IPS DF 19.7 (cell line): ENCODE data around the gene OR52N2.

Experiments used
- DNase-seq: peaks from one replicate; pipeline ENCODE4 v3.0.0-alpha.2; 2013; ENCODE audit warnings: low read depth, low spot score

OR52N2 gene

GRCh38 chr11:5808500-5809121 is at the start of gene OR52N2:
Gene OR52N2, plus strand, starts transcription at chr11:5808924. Its CDS starts 11,412 bp downstream, at chr11:5820336.
- DNase-seq, result no peak

DNA sequence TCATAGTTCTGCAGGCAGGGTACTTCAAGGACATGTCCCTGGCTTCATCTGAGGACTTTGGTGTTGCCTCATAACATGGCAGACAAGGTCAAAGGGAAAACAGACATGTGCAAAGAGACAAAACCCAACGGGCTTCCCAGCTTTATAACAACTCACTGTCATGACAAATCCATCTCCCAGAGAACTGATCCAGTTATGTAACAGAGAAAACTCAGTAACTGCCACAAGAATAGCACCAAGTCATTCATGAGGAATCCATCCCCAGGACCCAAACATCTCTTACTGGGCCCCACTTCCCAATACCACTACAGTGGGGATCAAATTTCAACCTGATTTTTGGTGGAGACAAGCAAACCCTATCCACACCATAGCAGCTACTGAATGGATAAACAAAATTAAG is 41.7 kb upstream of the OR52N2 start:
- no peak for DNase-seq

DNA sequence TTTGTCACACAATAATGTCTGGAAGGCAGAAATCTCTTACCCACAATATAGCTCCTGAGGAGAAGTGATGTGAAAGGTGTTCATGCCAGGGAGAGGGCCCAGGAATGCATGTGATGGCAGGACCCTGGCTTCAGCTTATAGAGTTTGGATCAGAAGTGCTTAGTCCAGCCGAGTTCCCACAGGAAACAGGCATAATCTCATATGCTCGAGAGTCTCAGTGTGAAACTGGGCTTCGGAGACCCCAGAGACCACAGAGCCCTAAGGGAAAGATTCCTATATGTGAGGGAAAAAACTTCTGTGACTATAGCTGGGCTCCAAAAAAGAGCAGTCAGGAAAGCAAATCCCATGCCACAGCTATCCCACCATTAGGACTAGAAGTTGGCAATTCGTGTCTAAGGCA is 25.5 kb upstream of the OR52N2 start, which contains the start of gene OR52N5:
OR52N5 (minus strand) TSS at position 101 of the 400 bp plus-strand sequence. CDS start 4,721 bp downstream, outside the sequence.
- no peak for DNase-seq

DNA sequence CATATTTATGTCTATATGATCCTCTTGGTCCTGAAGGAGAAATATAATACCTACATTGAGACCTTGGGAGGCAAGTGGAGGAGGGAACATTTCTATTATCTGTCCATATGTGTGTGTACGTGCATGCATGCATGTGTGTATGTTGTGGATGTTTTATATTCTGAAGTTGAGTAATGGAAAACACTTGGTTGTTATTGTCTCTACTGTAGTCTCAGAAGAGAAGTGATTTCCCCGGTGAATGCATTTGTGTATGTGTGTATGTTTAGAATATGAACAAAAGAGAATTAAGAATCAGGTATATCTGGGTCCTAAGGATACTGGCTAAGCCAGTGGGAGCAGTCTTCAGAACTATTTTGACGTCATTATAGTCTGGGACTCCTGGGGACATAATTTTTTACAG is 17.6 kb upstream of the OR52N2 start, which contains the start of gene OR52N1:
OR52N1 (minus strand) TSS at position 101 of the 400 bp plus-strand sequence. CDS start 2,449 bp downstream, outside the sequence.
- DNase-seq, result no peak

- DNase-seq, result no peak
Measured at GRCh38 chr11:5796541-5796940, 12.2 kb upstream of the OR52N2 start.

GRCh38 chr11:5803982-5804381 is 4.7 kb upstream of the OR52N2 start:
- no peak for DNase-seq

GRCh38 chr11:5807580-5807979 is 1.1 kb upstream of the OR52N2 start:
- DNase-seq, result no peak

GRCh38 chr11:5809122-5809519 is 397 bp downstream of the OR52N2 start:
- DNase-seq, result no peak

GRCh38 chr11:5809905-5810795 is 1.4 kb downstream of the OR52N2 start:
- no peak for DNase-seq

DNA sequence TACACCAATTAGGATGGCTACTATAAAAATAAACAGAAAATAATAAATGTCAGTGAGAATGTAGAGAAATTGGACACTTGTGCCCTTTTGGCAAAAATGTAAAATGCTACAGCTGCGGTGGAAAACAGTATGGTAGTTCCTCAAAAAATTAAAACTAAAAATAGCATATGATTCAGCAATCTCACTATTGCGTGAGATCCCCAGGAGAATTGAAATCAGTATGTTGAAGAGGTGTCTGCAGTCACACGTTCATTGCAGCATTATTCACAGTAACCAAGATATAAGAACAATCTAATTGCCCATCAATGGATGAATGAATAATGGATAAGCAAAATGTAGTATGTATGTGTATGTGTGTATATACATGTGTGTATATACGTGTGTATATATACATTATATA is 6.8 kb downstream of the OR52N2 start:
- DNase-seq, result no peak

- no peak for DNase-seq
Measured at GRCh38 chr11:5818245-5818886, 9.6 kb downstream of the OR52N2 start.

DNA sequence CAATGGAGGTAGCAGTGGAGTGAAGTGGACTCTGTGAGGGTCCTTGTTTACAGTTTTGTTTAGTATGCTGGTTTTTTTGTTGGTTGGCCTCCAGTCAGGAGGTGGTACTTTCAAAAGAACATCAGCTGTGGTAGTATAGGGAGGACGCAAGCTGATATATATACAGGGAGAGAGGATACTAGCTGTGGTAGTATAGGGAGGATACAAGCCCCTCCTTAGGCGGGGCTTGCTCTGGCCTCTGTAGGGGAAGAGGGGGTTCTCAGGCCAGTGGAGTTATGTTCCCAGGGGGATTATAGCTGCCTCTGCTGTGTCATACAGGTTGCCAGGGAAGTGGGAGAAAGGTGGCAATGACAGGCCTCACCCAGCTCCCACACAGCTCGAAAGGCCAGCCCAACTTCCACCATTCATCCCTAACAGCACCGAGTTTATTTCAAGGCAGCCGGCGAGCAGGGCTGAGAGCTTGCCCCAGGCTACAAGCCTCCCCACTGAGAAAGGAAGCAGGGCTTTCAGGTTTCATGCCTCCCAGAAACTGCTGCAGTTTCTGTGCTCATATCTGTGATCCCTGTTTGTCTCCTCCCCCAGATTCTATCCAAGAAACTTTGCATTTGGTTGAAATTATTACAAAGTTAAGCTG is 22.6 kb downstream of the OR52N2 start:
- no peak for DNase-seq

DNA sequence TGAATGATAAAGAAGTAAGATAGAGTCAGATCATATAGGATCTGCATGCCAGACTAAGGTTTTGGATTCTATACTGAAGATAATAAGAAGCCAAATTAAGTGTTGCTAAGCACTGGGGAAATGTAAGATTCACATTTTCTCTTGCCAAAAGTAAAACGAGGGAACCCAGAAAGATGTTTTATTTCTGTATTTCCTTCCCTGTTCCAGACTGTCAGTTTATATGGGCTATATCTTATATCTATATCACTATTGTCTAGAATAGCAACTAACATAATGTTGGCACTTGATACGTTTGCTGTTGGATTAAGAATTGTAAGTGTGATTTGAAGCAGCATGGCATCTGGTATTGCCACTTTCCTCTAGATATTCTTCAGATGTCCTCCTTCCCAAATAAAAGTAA is 24.7 kb downstream of the OR52N2 start:
- no peak for DNase-seq

- no peak for DNase-seq
Measured at GRCh38 chr11:5837695-5838094, 29.0 kb downstream of the OR52N2 start.

GRCh38 chr11:5841797-5842196 is 33.1 kb downstream of the OR52N2 start, which contains the start of gene OR52E6:
Gene OR52E6, minus strand, starts transcription at chr11:5841897. Its CDS starts 0 bp downstream, at chr11:5841897.
- DNase-seq, result no peak

DNA sequence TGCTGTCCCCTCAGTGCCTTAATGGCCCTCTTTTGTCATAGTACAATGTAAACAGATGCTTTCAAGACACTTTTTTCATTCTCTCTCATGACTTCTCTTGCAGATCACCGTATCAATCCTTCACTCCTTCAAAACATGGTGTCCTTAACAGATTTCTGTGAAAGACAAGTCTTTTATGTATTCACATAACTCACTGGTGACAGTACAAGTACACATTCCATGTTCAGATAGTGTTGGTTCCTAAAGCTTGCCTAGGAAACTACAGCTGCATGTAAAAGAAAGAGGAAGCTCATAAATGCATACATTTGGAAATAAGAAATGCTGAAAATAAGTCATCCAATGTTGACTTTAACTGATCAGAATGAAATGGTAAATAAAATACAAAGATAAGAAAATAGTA is 38.0 kb downstream of the OR52N2 start:
- DNase-seq, result no peak

- no peak for DNase-seq
Measured at GRCh38 chr11:5847711-5848110, 39.0 kb downstream of the OR52N2 start.

DNA sequence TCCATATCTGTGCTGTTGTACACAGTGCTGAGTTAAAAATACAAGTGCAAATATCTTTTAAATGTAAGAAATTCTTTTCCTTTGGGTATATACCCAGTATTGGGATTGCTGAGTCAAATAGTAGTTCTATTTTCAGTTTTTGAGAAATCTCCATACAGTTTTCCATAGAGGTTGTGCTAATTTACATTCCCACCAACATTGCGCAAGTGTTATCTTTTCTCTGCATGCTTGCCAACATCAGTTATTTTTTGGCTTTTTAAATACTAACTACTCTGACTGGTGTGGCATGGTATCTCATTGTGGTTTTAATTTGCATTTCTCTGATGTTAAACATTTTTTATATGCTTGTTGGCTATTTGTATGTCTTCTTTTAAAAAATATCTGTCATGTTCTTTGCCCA is 42.3 kb downstream of the OR52N2 start:
- no peak for DNase-seq

DNA sequence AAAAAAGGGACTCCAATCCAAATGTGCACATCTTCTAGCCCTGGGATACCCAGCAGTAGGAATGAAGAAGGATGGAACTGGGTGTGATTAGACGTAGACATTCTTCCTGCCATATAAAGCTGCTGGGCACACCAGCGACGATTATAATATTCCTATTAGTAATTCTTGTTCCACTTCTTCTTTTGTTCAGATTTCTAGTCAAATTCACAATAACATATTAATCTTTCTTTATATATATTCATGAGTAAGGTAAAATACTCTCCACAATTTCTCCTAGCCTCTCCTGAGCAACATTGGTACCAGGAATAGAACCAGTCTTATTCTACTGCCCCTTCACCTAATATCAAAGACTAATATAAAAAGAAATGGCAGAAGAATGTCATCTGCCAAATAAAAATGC is 48.9 kb downstream of the OR52N2 start, which contains the start of gene OR52E8:
OR52E8 (minus strand) TSS at position 101 of the 400 bp plus-strand sequence; CDS start at position 101, 0 bp downstream.
- no peak for DNase-seq

GRCh38 chr11:5865826-5866225 is 57.1 kb downstream of the OR52N2 start:
- DNase-seq, result no peak
